ENCODE results near the gene ALOX12B.
A peak's percentile ranks its signal among the peaks of the same experiment; 100 is the strongest.
"Not testable (repeated sequence)": the region's sequence is repeated elsewhere in the genome, so short reads cannot be mapped to it uniquely, and the experiment has no call there.

ALOX12B gene

DNA sequence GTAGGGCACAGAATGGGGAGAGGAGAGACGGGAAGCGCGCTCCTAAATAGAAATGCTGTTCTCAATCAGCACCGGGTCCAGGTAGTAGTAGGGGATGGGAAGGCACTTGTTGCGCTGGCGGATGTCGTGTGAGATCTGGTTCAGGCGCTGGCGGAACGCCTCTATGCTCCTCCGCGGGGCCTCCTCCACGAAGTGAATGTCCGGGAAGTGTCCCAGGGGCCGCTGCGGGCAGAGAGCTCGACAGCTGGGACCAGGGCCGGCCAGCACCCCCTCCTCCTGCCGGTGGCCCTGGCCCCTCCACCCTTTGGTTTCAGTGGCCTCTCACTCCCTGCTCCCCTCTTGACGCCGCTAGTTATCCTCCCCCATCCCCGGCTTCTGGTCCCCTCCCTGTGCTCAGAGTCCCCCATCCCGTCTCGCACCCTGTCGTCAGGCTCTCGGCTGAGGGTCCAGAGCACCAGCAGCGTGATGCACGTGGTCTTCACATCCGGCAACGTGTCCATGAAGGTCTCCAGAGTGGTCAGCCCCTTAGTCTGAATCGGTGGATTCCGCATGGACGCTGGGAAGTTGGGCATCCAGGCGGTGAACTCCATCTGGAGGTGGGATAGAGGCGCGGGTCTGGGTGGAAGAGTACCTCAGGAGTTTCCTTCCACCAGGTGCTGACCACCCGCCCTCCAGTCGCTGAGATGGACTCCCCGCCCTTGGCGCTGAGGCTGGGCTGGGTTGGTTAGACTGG, 14.6 kb downstream of the ALOX12B start:
- Mint-ChIP-seq H3K27me3 (peaks cover 60% of the 10 kb centered on the region), H3K27ac (peak overlapping the region; percentile 6), H3K36me3 (ENCODE audit: low read depth) (no peaks in the 10 kb centered on the region)

DNA sequence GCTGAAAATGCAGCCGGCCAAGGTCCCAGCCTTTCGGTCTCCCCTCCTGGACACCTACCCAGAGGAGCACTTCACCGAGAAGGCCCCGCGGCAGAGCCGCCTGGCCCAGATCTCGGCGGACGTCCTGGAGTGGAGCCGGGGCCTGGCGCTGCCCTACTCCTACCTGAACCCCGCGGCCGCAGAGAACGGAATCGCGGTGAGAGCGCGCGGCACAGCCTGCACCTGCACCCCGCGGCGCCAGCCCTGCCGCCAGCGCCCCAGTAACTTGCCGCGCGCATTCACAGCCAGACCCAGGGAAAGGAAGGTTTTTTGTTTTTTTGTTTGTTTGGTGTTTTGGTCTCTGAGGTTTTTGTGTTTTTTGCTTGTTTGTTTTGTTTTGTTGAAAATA, 15.2 kb downstream of the ALOX12B start:
- Mint-ChIP-seq H3K9me3 (no peaks in the 10 kb centered on the region), H3K4me3 (peak overlapping the region; percentile 24), H3K27me3 (peaks cover 56% of the 10 kb centered on the region), H3K27ac (peak overlapping the region; percentile 6), H3K36me3 (ENCODE audit: low read depth) (no peaks in the 10 kb centered on the region), H3K4me1 (ENCODE audit: low read depth) (peaks cover 68% of the 10 kb centered on the region)
- intact Hi-C loops (cut with micrococcal nuclease): no loop called here

More for the DNA sequence above, 14.6 kb downstream of the ALOX12B start:
- Mint-ChIP-seq H3K9me3 (no peaks in the 10 kb centered on the region), H3K4me1 (ENCODE audit: low read depth) (peaks cover 62% of the 10 kb centered on the region), H3K4me3 (peak overlapping the region; percentile 24)
- intact Hi-C loops (cut with micrococcal nuclease): no loop called here

DNA sequence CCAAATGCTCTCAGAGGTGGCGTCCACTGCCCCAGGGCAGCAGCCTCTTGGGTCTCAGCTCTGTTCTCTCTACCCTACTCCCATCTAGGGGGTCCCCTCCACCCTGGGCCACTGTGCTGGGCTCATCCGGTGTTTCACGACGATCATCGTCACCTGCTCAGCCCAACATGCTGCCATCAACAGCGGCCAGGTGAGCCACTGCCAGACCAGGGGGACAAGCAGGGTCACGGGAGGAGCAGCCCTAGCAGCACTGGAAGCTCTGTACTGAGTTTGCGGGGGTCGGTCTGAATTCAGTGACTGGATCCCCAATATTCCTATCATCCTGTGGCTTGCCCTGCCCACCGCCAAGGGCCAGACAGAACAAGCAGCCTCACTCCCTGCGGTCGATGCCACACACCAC, 16.0 kb downstream of the ALOX12B start:
- Mint-ChIP-seq H3K36me3 (ENCODE audit: low read depth) (no peaks in the 10 kb centered on the region), H3K27me3 (peaks cover 48% of the 10 kb centered on the region), H3K9me3 (no peaks in the 10 kb centered on the region), H3K4me1 (ENCODE audit: low read depth) (peaks cover 76% of the 10 kb centered on the region), H3K4me3 (no peak overlapping the region), H3K27ac (no peak overlapping the region)
- intact Hi-C loops (cut with micrococcal nuclease): no loop called here

DNA sequence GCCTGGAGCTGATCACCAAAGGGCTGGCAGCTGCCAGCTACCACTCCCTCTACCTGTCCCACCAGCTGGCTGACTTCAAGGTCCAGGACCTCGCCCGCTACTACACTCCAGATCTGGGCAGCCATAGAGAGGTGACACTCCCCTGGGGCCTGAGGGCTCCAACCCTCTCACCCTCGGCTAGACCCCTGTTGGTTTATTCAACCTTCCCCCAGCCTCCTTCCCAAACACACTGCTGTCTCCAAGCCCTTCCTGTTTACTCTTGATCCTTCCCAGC, 18.0 kb downstream of the ALOX12B start:
- no peaks in the 10 kb centered on the region for H3K9me3 Mint-ChIP-seq
- intact Hi-C loops (cut with micrococcal nuclease): no loop called here
- peak overlapping the region; percentile 91 for H3K27ac Mint-ChIP-seq
- H3K4me3 Mint-ChIP-seq: no peak overlapping the region
- no peaks in the 10 kb centered on the region for H3K36me3 Mint-ChIP-seq (ENCODE audit: low read depth)
- H3K4me1 Mint-ChIP-seq (ENCODE audit: low read depth): peaks cover 75% of the 10 kb centered on the region
- H3K27me3 Mint-ChIP-seq: peaks cover 38% of the 10 kb centered on the region

DNA sequence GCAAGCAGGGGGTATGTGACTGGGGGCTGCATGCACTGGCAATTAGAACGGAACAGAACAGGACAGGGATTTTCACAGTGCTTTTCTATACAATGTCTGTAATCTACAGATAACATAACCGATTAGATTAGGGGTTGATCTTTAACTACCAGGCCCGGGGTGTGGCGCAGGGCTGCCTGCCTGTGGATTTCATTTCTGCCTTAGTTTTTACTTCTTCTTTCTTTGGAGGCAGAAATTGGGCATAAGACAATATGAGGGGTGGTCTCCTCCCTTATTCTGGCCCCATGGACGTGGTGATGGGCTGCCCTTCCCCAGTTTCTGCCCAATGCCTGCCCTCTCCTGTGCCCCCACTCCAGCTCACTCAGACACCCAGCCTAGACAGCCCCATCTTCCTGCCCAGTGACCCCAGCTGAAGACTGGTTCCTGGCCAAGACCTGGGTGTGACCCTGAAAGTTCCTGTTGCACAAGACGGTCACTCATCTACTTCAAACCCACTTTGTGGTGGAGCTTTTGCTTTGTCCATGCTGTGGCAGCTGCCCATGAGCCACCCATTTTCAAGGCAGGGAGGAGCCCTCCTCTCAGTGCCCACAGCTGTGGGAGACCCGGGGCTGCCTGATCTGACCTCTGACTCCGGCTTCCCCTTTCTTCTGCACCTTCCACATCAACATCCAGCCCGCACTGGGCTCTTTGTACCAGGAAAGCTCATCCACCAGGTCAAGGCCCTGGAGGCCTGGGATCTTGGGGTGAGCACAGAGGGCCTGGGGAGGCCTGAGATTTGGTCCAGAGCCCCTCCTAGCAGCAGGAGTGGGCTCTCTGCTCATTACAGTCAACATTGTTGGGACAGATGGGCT, 18.6 kb downstream of the ALOX12B start:
- Mint-ChIP-seq H3K27ac (peak overlapping the region; percentile 91), H3K36me3 (ENCODE audit: low read depth) (no peaks in the 10 kb centered on the region), H3K4me1 (ENCODE audit: low read depth) (peaks cover 75% of the 10 kb centered on the region), H3K9me3 (no peaks in the 10 kb centered on the region), H3K4me3 (peak overlapping the region; percentile 21), H3K27me3 (peaks cover 37% of the 10 kb centered on the region)
- intact Hi-C loops (cut with micrococcal nuclease): no loop called here

DNA sequence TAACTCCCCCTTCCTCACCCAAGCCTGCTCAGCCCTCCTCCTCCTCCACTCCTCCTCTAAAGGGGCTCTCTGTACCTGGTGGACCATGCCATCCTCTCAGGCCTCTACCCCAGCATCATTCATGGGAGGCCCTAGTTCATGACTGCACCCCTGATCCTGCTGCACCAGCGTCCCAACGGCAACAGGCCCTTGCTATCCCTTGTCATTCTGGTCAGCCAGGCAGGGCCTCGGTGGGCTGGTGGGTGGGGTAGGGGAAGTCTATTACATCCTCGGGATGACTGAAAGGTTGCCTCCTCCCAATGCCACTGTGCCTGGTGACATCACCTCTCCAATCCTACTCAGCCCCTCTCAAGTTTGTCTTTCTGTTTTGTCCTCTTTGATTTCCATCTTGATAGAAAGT, 19.7 kb downstream of the ALOX12B start:
- H3K4me3 Mint-ChIP-seq: no peak overlapping the region
- H3K36me3 Mint-ChIP-seq (ENCODE audit: low read depth): no peaks in the 10 kb centered on the region
- H3K27ac Mint-ChIP-seq: peak overlapping the region; percentile 91
- peaks cover 68% of the 10 kb centered on the region for H3K4me1 Mint-ChIP-seq (ENCODE audit: low read depth)
- intact Hi-C loops (cut with micrococcal nuclease): no loop called here
- H3K27me3 Mint-ChIP-seq: peaks cover 35% of the 10 kb centered on the region
- H3K9me3 Mint-ChIP-seq: no peaks in the 10 kb centered on the region

DNA sequence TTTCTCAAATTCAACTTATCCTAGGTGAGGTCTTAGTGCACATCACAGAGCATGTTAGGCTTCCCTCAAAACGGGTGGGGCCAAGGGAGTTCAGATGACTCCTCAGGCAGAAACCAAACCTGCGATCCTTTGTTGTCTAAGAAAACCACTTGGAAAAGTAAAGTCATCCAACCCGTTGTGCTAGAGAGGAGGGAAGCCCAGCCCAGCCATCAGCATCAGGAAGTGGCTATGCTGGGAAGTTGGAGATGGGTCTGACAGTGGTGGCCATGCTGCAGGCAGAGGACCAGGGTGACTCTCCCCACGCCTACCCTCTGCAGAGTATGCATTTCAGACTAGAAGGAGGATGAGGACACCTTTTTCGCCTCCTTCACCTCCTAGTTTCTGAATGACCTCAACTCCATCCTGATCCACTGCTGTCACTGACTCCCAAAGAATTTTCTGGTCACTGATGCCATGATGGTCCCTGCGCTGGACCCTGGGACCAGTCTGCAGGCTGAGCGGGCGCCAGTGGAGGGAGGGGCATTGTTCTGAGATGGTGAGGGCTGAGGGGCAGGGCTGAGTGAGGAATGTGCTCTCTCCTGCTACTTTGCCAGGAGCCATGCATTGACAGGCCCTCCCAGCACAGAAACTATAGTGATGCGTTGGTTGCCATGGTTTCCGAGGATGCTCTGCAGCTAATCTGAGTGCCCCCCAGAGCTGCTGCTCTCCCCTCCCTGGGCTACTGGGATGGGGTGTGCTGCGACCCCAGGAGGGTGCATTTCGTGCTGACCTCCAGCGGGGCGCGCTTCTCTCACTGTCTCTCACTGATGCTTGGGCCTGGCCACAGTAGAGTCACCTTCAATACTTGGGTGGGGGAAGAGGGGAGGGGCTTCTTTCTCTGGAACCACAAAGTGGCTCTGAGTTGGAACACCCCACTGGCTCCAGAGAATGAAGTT, 20.4 kb downstream of the ALOX12B start:
- Mint-ChIP-seq H3K27ac (peak overlapping the region; percentile 91), H3K9me3 (no peaks in the 10 kb centered on the region), H3K4me3 (no peak overlapping the region), H3K27me3 (peaks cover 35% of the 10 kb centered on the region), H3K4me1 (ENCODE audit: low read depth) (peaks cover 65% of the 10 kb centered on the region), H3K36me3 (ENCODE audit: low read depth) (no peaks in the 10 kb centered on the region)
- intact Hi-C loops (cut with micrococcal nuclease): no loop called here

DNA sequence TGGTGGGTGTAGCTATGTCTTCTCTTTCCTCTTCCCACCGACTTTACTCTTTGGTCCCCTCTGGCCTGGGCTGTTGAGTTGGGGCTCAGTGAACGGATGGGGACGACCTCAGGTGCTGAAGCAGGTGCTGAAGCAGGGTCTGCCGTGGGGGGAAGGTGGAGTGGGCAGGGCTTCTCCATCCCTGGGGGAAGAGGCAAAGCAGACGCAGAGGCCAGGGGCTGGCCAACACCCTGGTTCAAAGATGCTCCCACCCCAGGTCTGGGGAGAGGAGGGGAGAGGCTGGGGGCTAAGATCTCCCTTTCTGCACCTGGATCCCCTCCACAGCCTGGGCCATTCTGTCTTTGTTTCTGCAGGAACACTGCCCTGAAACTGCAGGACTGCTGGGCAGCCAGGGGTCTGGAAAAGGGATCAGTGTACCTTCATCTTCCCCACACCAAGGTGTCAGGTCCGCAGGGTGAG, 22.9 kb downstream of the ALOX12B start:
- no peaks in the 10 kb centered on the region for H3K36me3 Mint-ChIP-seq (ENCODE audit: low read depth)
- peak overlapping the region; percentile 58 for H3K27ac Mint-ChIP-seq
- H3K27me3 Mint-ChIP-seq: peaks cover 42% of the 10 kb centered on the region

DNA sequence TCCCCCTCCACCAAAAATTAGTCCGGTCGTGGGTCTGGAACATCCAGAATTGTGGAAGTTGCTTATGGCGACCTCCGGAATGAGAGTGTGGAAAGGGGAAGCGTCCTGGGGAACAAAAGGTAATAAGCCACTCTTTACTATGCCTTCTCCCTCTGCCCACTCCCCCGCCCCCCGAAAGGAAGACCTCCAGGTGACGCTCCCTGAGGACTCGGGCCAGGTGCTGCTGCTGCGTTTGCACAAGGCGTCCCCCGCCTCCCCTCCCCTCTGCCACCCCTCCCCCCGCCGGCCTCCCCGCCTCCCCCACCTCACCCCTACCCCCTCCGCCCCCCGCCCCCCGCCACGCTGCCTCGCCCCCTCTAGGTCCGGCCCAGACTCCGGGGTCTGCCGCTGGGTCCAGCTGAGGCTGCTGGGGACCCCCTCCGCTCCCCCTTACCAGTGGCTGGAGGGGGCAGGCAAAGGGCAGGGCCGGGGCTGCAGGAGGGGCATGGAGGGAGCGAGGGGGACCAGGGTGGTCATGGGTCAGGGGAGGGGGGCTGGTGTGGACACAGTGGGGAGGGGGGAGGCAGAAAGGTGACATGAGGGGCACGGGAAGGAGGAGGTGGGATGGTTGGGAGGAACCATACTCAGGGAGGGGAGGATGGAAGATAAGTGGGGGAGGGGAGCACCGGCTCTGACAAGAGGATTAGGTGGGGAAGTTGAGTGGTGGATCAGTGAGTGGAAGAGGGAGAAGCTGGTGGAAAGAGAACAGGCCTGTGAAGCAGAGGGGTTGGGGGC, 23.6 kb downstream of the ALOX12B start:
- no peaks in the 10 kb centered on the region for H3K36me3 Mint-ChIP-seq (ENCODE audit: low read depth)
- H3K9me3 Mint-ChIP-seq: no peaks in the 10 kb centered on the region
- intact Hi-C loops (cut with micrococcal nuclease): loop anchor here (5.0 kb wide), 1 partner anchor 53 kb away; the partner anchor contains the start of gene ALOXE3
- no peak overlapping the region for H3K4me3 Mint-ChIP-seq
- H3K27ac Mint-ChIP-seq: peak overlapping the region; percentile 58
- peaks cover 46% of the 10 kb centered on the region for H3K27me3 Mint-ChIP-seq
- peaks cover 43% of the 10 kb centered on the region for H3K4me1 Mint-ChIP-seq (ENCODE audit: low read depth)

More for the DNA sequence above, 22.9 kb downstream of the ALOX12B start:
- peaks cover 50% of the 10 kb centered on the region for H3K4me1 Mint-ChIP-seq (ENCODE audit: low read depth)
- no peaks in the 10 kb centered on the region for H3K9me3 Mint-ChIP-seq
- intact Hi-C loops (cut with micrococcal nuclease): loop anchor here (5.0 kb wide), 1 partner anchor 53 kb away; the partner anchor contains the start of gene ALOXE3
- H3K4me3 Mint-ChIP-seq: no peak overlapping the region

DNA sequence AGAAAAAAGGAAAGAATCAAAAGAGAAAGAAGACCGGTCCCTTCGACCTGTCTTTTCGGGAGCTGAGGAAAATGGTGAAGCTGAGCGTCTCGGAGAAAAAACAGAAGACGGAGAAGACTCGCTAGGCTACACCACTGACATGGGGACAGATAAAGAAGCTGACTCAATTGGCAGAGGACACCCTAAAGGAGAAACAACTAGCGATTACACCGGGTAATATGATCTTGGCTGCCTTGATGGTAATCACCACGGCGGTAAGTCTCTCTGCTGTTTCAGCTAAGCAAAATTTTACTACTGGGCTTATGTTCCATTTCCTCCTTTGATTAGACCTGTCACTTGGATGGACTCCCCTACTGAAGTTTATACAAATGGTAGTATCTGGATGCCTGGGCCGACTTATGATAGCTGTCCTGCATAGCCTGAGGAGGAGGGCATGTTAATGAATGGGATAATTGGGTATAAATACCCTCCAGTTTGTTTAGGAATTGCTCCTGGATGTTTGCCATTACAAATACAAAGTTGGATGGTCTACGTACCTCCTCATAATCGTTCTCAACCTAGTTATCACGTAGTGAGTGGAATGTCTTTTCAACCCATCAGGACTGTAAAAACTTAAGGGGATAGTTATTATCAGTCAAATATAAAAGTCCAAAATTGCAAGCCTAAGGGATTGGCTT, 24.6 kb downstream of the ALOX12B start:
- Mint-ChIP-seq H3K4me1 (ENCODE audit: low read depth) (peaks cover 35% of the 10 kb centered on the region), H3K27me3 (peaks cover 47% of the 10 kb centered on the region), H3K27ac (no peak overlapping the region), H3K4me3 (no peak overlapping the region), H3K36me3 (ENCODE audit: low read depth) (no peaks in the 10 kb centered on the region), H3K9me3 (no peaks in the 10 kb centered on the region)
- intact Hi-C loops (cut with micrococcal nuclease): loop anchor here (5.0 kb wide), 1 partner anchor 54 kb away; the partner anchor contains the start of gene ALOXE3

DNA sequence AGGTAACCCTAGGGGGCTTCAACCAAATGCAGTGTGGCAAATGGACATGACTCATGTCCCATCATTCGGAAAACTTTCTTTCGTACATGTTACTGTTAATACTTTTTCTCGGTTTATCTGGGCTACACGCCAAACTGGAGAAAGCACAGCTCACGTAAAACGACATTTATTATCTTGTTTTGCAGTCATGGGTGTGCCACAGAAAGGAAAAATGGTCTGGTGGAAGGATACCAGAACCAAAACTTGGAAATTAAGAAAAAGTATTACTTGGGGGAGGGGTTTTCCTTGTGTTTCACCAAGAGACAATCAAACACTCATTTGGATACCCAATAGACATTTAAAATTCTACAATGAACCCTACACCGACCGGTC, 25.1 kb downstream of the ALOX12B start:
- Mint-ChIP-seq H3K27me3 (peaks cover 48% of the 10 kb centered on the region), H3K4me3 (no peak overlapping the region), H3K27ac (no peak overlapping the region), H3K36me3 (ENCODE audit: low read depth) (no peaks in the 10 kb centered on the region), H3K4me1 (ENCODE audit: low read depth) (peaks cover 35% of the 10 kb centered on the region), H3K9me3 (no peaks in the 10 kb centered on the region)
- intact Hi-C loops (cut with micrococcal nuclease): loop anchor here (5.0 kb wide), 1 partner anchor 55 kb away; the partner anchor contains the start of gene ALOXE3

DNA sequence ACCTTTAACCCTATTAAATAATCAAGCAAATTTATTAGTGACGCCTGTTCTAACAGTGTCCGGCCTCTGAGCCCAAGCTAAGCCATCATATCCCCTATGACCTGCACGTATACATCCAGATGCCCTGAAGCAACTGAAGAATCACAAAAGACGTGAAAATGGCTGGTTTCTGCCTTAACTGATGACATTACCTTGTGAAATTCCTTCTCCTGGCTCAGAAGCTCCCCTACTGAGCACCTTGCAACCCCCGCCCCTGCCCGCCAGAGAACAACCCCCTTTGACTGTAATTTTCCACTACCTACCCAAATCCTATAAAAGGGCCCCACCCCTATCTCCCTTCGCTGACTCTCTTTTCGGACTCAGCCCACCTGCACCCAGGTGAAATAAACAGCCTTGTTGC, 25.7 kb downstream of the ALOX12B start:
- not testable (repeated sequence) for H3K36me3 Mint-ChIP-seq (ENCODE audit: low read depth); H3K9me3 Mint-ChIP-seq; H3K27ac Mint-ChIP-seq; H3K4me3 Mint-ChIP-seq
- Mint-ChIP-seq H3K4me1 (ENCODE audit: low read depth) (peaks cover 35% of the 10 kb centered on the region), H3K27me3 (peaks cover 50% of the 10 kb centered on the region)
- intact Hi-C loops (cut with micrococcal nuclease): loop anchor here (5.0 kb wide), 1 partner anchor 55 kb away; the partner anchor contains the start of gene ALOXE3

Measured in dendritic cell treated with granulocyte-macrophage colony-stimulating factor and Interleukin-4, amounts not matched to agents 40 ng/mL and 50 ng/mL, for 4 days (primary cell).